Astrocyte (in vitro differentiated cells and primary cell): ENCODE data around the gene HACL1. TPM values are rescaled to one million over a fixed set of nuclear protein-coding genes. Genes with fewer than 3 reads are reported as not detected.

ENCODE experiments used
- DNase-seq: peaks from one replicate; pipeline ENCODE4 v3.0.0-alpha.2; 2010; ENCODE audit warnings: low read depth
- FAIRE-seq: peaks from 2 replicates; lab custom pipeline; 2011; peaks lifted over from hg19 to GRCh38; lab: Jason Lieb, UNC
- H2AFZ ChIP-seq: 2 replicates; pipeline ENCODE4 v1.6.0; 2012; ENCODE audit warnings: low read depth, low read length, inconsistent platforms
- H3K27ac ChIP-seq: 2 replicates; pipeline ENCODE4 v1.5.1; 2011; ENCODE audit warnings: low read depth, low read length, inconsistent platforms
- H3K27me3 ChIP-seq: 2 replicates; pipeline ENCODE4 v1.6.0; 2011; ENCODE audit warnings: low read length, inconsistent platforms; ENCODE audit not compliant: insufficient read depth
- H3K36me3 ChIP-seq: 2 replicates; pipeline ENCODE4 v1.5.1; 2011; ENCODE audit warnings: low read length, inconsistent platforms; ENCODE audit not compliant: insufficient read depth
- H3K4me1 ChIP-seq: 2 replicates; pipeline ENCODE4 v1.5.1; 2011; ENCODE audit warnings: low read length, inconsistent platforms; ENCODE audit not compliant: insufficient read depth
- H3K4me2 ChIP-seq: 2 replicates; pipeline ENCODE4 v1.6.0; 2012; ENCODE audit warnings: low read length, inconsistent platforms
- H3K4me3 ChIP-seq: 2 replicates; pipeline ENCODE4 v1.5.1; 2011; ENCODE audit warnings: low read depth, mild to moderate bottlenecking, low read length, inconsistent platforms; ENCODE audit not compliant: insufficient read depth
- H3K79me2 ChIP-seq: 2 replicates; pipeline ENCODE4 v1.6.0; 2012; ENCODE audit warnings: mild to moderate bottlenecking, low read length, inconsistent platforms; ENCODE audit not compliant: insufficient read depth
- H3K9ac ChIP-seq: 2 replicates; pipeline ENCODE4 v1.6.0; 2012; ENCODE audit warnings: mild to moderate bottlenecking, low read length, inconsistent platforms
- H3K9me3 ChIP-seq: 2 replicates; pipeline ENCODE4 v1.5.1; 2012; ENCODE audit warnings: low read depth, mild to moderate bottlenecking, low read length, inconsistent platforms; ENCODE audit not compliant: insufficient read depth
- H4K20me1 ChIP-seq: 2 replicates; pipeline ENCODE4 v1.6.0; 2012; ENCODE audit warnings: low read length, inconsistent platforms; ENCODE audit not compliant: insufficient read depth
- H3K27ac Mint-ChIP-seq: one replicate; pipeline ENCODE4 v1.8.0; 2021; ENCODE audit warnings: mild to moderate bottlenecking, mixed read lengths; ENCODE audit not compliant: unreplicated experiment
- H3K27me3 Mint-ChIP-seq: one replicate; pipeline ENCODE4 v1.8.0; 2021; ENCODE audit warnings: low read depth, mixed read lengths; ENCODE audit not compliant: unreplicated experiment
- H3K36me3 Mint-ChIP-seq: one replicate; pipeline ENCODE4 v1.8.0; 2021; ENCODE audit warnings: low read depth, mixed read lengths; ENCODE audit not compliant: unreplicated experiment
- H3K4me1 Mint-ChIP-seq: one replicate; pipeline ENCODE4 v1.8.0; 2021; ENCODE audit warnings: low read depth, mixed read lengths; ENCODE audit not compliant: unreplicated experiment
- H3K4me3 Mint-ChIP-seq: one replicate; pipeline ENCODE4 v1.8.0; 2021; ENCODE audit warnings: mild to moderate bottlenecking, moderate library complexity, mixed read lengths; ENCODE audit not compliant: unreplicated experiment
- H3K9me3 Mint-ChIP-seq: one replicate; pipeline ENCODE4 v1.8.0; 2021; ENCODE audit warnings: mild to moderate bottlenecking, mixed read lengths; ENCODE audit not compliant: unreplicated experiment
- EZH2 ChIP-seq: IDR thresholded peaks from 2 replicates; pipeline ENCODE4 v1.6.1; 2012; ENCODE audit warnings: mild to moderate bottlenecking, low read length, inconsistent platforms; ENCODE audit not compliant: insufficient read depth
- total RNA-seq: library from RNA; stranded (reverse); gene quantifications from 2 replicates; pipeline ENCODE4 v1.2.1, GENCODE V29; 2021
- TF ChIP-seq, protein P1 (sequence below): IDR thresholded peaks from 2 replicates; pipeline ENCODE4 v1.5.1; 2011; ENCODE audit warnings: low read depth, mild to moderate bottlenecking, inconsistent platforms, low read length, moderate library complexity; ENCODE audit not compliant: insufficient read depth

The HACL1 gene
- total RNA-seq, 1 donor from 2014 or later, result 17.8 TPM

DNA sequence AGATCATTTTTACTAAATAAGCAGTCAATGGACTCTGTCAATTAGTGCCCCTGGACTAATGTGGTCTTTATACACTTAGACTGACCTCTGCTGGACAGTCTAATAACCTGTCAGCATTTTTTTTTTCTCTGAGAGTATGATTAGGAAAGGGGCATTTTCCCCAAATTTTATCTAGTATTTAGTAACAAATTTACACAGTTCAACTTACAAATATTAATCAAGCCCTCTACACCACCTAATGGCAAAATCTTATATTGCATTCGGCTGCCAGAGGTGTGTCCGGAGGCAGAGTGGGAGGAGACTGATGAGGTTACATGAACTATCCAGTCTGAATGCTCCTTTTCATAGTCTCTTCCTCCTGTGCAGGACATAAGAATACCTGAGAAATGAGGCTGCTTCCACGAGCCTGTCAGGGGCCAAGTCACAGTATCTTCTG is 43.8 kb downstream of the HACL1 start:
- Histone ChIP-seq H3K4me2 (no peak overlapping the region), H3K4me1 (no peaks in the 10 kb centered on the region), H2AFZ (no peak overlapping the region), H3K79me2 (no peaks in the 10 kb centered on the region), H3K27me3 (no peaks in the 10 kb centered on the region), H3K27ac (no peak overlapping the region), H3K9ac (no peak overlapping the region), H3K9me3 (no peaks in the 10 kb centered on the region), H4K20me1 (no peaks in the 10 kb centered on the region), H3K36me3 (peaks cover 18% of the 10 kb centered on the region), H3K4me3 (no peak overlapping the region)
- FAIRE-seq (no peak), DNase-seq (peak; percentile 64)
- no peak for TF ChIP-seq EZH2
- TF ChIP-seq, protein P1, sequence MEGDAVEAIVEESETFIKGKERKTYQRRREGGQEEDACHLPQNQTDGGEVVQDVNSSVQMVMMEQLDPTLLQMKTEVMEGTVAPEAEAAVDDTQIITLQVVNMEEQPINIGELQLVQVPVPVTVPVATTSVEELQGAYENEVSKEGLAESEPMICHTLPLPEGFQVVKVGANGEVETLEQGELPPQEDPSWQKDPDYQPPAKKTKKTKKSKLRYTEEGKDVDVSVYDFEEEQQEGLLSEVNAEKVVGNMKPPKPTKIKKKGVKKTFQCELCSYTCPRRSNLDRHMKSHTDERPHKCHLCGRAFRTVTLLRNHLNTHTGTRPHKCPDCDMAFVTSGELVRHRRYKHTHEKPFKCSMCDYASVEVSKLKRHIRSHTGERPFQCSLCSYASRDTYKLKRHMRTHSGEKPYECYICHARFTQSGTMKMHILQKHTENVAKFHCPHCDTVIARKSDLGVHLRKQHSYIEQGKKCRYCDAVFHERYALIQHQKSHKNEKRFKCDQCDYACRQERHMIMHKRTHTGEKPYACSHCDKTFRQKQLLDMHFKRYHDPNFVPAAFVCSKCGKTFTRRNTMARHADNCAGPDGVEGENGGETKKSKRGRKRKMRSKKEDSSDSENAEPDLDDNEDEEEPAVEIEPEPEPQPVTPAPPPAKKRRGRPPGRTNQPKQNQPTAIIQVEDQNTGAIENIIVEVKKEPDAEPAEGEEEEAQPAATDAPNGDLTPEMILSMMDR, result peak; percentile 70
- Mint-ChIP-seq H3K36me3 (peaks cover 7% of the 10 kb centered on the region), H3K4me1 (peaks cover 3% of the 10 kb centered on the region), H3K27ac (no peak overlapping the region), H3K27me3 (no peaks in the 10 kb centered on the region), H3K9me3 (no peaks in the 10 kb centered on the region), H3K4me3 (no peak overlapping the region)

DNA sequence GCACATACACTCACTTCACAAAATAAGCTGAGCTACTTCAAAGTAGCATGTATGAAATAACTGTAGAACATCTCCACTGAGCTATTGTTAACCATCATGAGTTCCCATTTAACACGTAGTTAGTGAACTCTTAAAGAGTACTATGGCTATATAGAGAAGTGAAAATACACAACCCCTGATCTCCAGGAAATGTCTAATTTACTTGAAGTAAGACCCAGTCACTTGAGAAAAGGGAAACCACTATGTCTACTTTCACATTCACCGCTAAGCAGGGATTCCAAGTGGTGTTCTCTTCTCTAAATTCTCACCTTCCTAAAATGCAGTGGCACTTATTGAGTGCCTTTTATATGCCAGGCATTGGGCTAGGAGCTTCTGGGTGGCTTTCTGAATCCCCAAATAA is 44.9 kb downstream of the HACL1 start:
- no peak overlapping the region for H3K4me3 ChIP-seq
- H3K4me2 ChIP-seq, result no peak overlapping the region
- no peaks in the 10 kb centered on the region for H3K4me1 ChIP-seq
- H3K36me3 ChIP-seq, result peaks cover 10% of the 10 kb centered on the region
- Mint-ChIP-seq H3K27me3 (no peaks in the 10 kb centered on the region), H3K9me3 (no peaks in the 10 kb centered on the region), H3K36me3 (peaks cover 15% of the 10 kb centered on the region), H3K4me1 (peaks cover 3% of the 10 kb centered on the region), H3K4me3 (no peak overlapping the region), H3K27ac (no peak overlapping the region)
- no peak for TF ChIP-seq EZH2
- TF ChIP-seq, protein P1, result no peak
- no peak overlapping the region for H2AFZ ChIP-seq
- H3K79me2 ChIP-seq, result no peaks in the 10 kb centered on the region
- no peak overlapping the region for H3K27ac ChIP-seq
- no peaks in the 10 kb centered on the region for H4K20me1 ChIP-seq
- H3K9ac ChIP-seq, result no peak overlapping the region
- no peak for DNase-seq
- FAIRE-seq, result no peak
- H3K9me3 ChIP-seq, result no peaks in the 10 kb centered on the region
- H3K27me3 ChIP-seq, result no peaks in the 10 kb centered on the region

DNA sequence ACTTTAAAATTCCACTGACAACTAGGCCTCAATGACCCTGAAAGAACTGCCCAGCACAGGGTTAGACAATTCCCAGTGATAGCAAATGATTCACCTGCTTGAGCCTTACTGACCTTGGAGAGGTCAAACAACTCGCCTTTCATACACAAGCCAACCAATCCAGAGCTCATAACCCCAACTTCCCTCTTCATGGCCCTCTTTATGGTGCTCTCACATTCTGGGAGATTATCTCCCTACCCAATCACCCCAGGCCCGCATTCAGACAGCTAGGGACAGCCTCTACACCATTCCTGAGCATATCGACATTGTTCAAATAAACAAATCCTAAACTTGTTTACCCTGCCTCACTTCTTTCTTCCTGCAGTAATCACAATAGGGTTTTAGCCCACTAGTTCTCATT is 47.6 kb downstream of the HACL1 start:
- Histone ChIP-seq H4K20me1 (no peaks in the 10 kb centered on the region), H3K27me3 (no peaks in the 10 kb centered on the region), H3K36me3 (peaks cover 6% of the 10 kb centered on the region), H3K4me3 (no peak overlapping the region), H3K9ac (no peak overlapping the region), H3K9me3 (no peaks in the 10 kb centered on the region), H3K79me2 (no peaks in the 10 kb centered on the region), H3K4me2 (no peak overlapping the region), H3K4me1 (no peaks in the 10 kb centered on the region), H2AFZ (no peak overlapping the region), H3K27ac (no peak overlapping the region)
- Mint-ChIP-seq H3K27me3 (no peaks in the 10 kb centered on the region), H3K4me1 (peaks cover 3% of the 10 kb centered on the region), H3K4me3 (no peak overlapping the region), H3K27ac (no peak overlapping the region), H3K9me3 (no peaks in the 10 kb centered on the region), H3K36me3 (peaks cover 31% of the 10 kb centered on the region)
- no peak for FAIRE-seq
- DNase-seq, result no peak
- no peak for TF ChIP-seq EZH2
- TF ChIP-seq, protein P1, result no peak
